Psoas muscle (tissue), 8 donors: ENCODE results near the gene YAP1. TPM values are rescaled to one million over a fixed set of nuclear protein-coding genes. Genes with fewer than 3 reads are reported as not detected.
A peak's percentile ranks its signal among the peaks of the same experiment; 100 is the strongest.

Experiments used
- ATAC-seq, 4 donors: fragments of 200-7000 bp; cut with Tn5 transposase; one replicate each; pipeline ENCODE4 v1.9.1; 2020; ENCODE audit warnings: moderate library complexity in 3 of 4, mild to moderate bottlenecking in 2 of 4
- DNase-seq, 2 donors: peaks; one replicate each; pipeline ENCODE4 v3.0.0-alpha.2; 2020
- H3K27ac ChIP-seq: fragments of 200-600 bp; one replicate; pipeline ENCODE4 v1.8.0; 2022
- H3K27me3 ChIP-seq, 3 donors: fragments of 200-600 bp in 1 of 3; one replicate each; pipeline versions ENCODE4 v1.6.1 to v1.8.0; 2013 to 2022; ENCODE audit warnings: low read length in 2 of 3, mild to moderate bottlenecking in 2 of 3, moderate library complexity in 1 of 3; ENCODE audit not compliant: insufficient read depth in 3 of 3
- H3K36me3 ChIP-seq, 2 donors: fragments of 200-600 bp in 1 of 2; one replicate each; pipeline versions ENCODE4 v1.6.1 to v1.8.0; 2013 to 2022; ENCODE audit warnings: low read depth in 1 of 2, mild to moderate bottlenecking in 1 of 2, moderate library complexity in 1 of 2; ENCODE audit not compliant: insufficient read depth in 1 of 2
- H3K4me1 ChIP-seq: fragments of 200-600 bp; one replicate; pipeline ENCODE4 v1.8.0; 2022
- H3K4me3 ChIP-seq: fragments of 200-600 bp; one replicate; pipeline ENCODE4 v1.8.0; 2022; ENCODE audit warnings: mild to moderate bottlenecking
- H3K9me3 ChIP-seq: fragments of 200-600 bp; one replicate; pipeline ENCODE4 v1.8.0; 2022
- WGBS, 3 donors: extraction: QIAGEN DNeasy Blood & Tissue Kit; methylation state at CpG; one replicate each; pipeline versions ENCODE4 v1.1.6 to v1.1.7; 2013; 5-methylcytosine and 5-hydroxymethylcytosine counted together
- intact Hi-C, 2 donors: fragments of 100-400 bp; cut with DNase I; formaldehyde crosslinking; loops; one replicate each; pipeline versions ENCODE4 v1.11.0 to v1.14.2; 2022
- polyA plus RNA-seq, 3 donors: library from polyadenylated mRNA; stranded (reverse); fragments of 200-250 nt; gene quantifications; one replicate each; pipeline ENCODE4 v1.2.3, GENCODE V29; 2013
- total RNA-seq, 4 donors: library from RNA; stranded (reverse); fragmentation: NEBNext Ultra II Directional in 2 of 4; extraction: Animal tissue kit (Norgen Biotek cat#: 25700) in 2 of 4; gene quantifications; one replicate each; pipeline versions ENCODE4 v1.2.1 to v1.2.4, GENCODE V29; 2021 to 2023
- TF ChIP-seq, protein P1 (sequence below): fragments of 200-600 bp; IDR thresholded peaks from one replicate; pipeline ENCODE4 v1.8.0; 2022; ENCODE audit warnings: antibody characterized with exemption
- donor health status: healthy with polysubstance abuse.
- donor health status: DM: no; HTN: no; CAD: no; lungs with moderate emphysema.
- donor health status: Bipolar disorder and iron deficiency.
- donor health status: healthy.
- donor health status: DM: yes; HTN: yes; CAD: no.
- donor health status: DM: no; HTN: no; CAD: no.
- donor health status: DM: no; HTN: no; CAD: no.
- donor health status: DM: yes; HTN: yes; CAD: no.

YAP1 gene
- total and polyA plus RNA-seq, 7 donors = 11.5 to 124 (median 42.3) TPM

DNA sequence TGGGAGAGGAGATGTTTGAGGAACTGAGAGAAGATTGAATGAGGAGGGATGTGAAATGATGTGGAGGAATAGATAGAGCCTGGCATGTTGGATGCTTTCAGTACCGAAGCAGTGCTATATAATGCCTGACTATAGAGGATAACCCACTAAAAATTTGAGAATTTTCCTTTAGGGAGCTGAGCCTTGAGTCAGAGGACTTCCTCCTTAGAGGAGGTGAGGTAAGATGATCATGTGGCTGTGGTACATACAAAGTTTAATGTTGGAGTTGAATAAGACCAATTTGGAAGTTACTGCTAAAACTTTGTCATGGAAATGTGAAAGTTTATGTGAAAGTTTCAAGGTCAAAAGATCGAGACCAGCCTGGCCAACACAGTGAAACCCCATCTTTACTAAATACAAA lies 66.9 kb downstream of the YAP1 start:
- intact Hi-C loops = no loop called here
- ATAC-seq (no peak), DNase-seq (no peak)
- Histone ChIP-seq H3K4me1 (peaks cover 17% of the 10 kb centered on the region), H3K27me3 (no peaks in the 10 kb centered on the region), H3K27ac (peak overlapping the region; percentile 77), H3K36me3 (peaks cover 0 to 7% of the 10 kb centered on the region in 2 donors), H3K9me3 (no peaks in the 10 kb centered on the region), H3K4me3 (no peak overlapping the region)
- WGBS, 3 donors = 97 to 99% (median 97%) methylated on average over 2 of the region's 2 CpGs
- TF ChIP-seq, protein P1, sequence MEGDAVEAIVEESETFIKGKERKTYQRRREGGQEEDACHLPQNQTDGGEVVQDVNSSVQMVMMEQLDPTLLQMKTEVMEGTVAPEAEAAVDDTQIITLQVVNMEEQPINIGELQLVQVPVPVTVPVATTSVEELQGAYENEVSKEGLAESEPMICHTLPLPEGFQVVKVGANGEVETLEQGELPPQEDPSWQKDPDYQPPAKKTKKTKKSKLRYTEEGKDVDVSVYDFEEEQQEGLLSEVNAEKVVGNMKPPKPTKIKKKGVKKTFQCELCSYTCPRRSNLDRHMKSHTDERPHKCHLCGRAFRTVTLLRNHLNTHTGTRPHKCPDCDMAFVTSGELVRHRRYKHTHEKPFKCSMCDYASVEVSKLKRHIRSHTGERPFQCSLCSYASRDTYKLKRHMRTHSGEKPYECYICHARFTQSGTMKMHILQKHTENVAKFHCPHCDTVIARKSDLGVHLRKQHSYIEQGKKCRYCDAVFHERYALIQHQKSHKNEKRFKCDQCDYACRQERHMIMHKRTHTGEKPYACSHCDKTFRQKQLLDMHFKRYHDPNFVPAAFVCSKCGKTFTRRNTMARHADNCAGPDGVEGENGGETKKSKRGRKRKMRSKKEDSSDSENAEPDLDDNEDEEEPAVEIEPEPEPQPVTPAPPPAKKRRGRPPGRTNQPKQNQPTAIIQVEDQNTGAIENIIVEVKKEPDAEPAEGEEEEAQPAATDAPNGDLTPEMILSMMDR = no peak

- ATAC-seq = peak; percentile 74 to 93 (median 90)
- peaks cover 17% of the 10 kb centered on the region for H3K4me1 ChIP-seq
- no peak for DNase-seq
- H3K27me3 ChIP-seq = no peaks in the 10 kb centered on the region
- 51 to 61% (median 53%) methylated on average over 4 of the region's 4 CpGs for WGBS, 3 donors
- H3K9me3 ChIP-seq = no peaks in the 10 kb centered on the region
- peaks cover 0 to 7% of the 10 kb centered on the region in 2 donors for H3K36me3 ChIP-seq
- TF ChIP-seq, protein P1 = no peak
- intact Hi-C loops = no loop called here
- H3K4me3 ChIP-seq = no peak overlapping the region
- H3K27ac ChIP-seq = peak overlapping the region; percentile 77
These were observed 67.9 kb downstream of the YAP1 start for GRCh38 chr11:102177974-102178631.

- peaks cover 0 to 6% of the 10 kb centered on the region in 2 donors for H3K36me3 ChIP-seq
- H3K9me3 ChIP-seq = no peaks in the 10 kb centered on the region
- H3K27ac ChIP-seq = peak overlapping the region; percentile 77
- H3K4me1 ChIP-seq = peaks cover 17% of the 10 kb centered on the region
- no peak for DNase-seq
- TF ChIP-seq, protein P1 = no peak
- ATAC-seq = no peak
- H3K27me3 ChIP-seq = no peaks in the 10 kb centered on the region
- 78 to 85% (median 82%) methylated on average over 4 of the region's 4 CpGs for WGBS, 3 donors
- no peak overlapping the region for H3K4me3 ChIP-seq
- intact Hi-C loops = no loop called here
These were observed 69.1 kb downstream of the YAP1 start for GRCh38 chr11:102179371-102179770.

DNA sequence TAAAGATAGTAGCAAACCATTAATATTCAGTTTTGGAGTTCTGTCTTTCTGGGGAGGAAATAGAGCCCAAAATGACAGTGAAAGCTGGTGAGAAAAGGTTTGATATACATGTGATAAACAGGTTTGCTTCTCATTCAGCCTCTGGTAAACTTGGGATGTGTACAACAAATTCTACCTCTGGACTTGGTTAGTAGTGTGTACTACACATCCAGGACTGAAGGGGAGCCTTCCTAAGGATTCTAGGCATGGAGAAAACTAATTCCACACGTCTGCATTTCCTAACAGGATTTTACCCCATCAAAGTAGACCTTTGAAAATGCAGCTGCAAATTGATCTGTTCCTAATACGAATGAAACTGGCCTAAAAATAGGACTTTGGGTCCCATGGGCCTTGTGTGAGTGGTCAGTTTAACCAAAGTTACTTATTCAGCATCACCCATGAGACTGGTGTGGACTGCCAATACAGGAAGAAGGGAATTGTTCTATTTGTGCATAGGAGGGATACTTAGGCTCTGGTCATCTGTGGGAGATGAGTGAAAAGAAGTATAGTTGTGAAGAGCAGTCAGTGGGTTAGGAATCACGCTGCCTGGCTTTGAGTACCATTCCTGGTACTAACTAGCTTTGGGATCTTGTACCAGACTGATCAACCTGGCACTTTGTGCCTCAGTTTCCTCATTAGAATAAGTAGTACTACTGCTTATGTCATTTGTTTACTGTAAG lies 74.2 kb downstream of the YAP1 start:
- H3K4me1 ChIP-seq = peaks cover 15% of the 10 kb centered on the region
- no peaks in the 10 kb centered on the region for H3K27me3 ChIP-seq
- intact Hi-C loops = no loop called here
- WGBS, 3 donors = 57 to 79% (median 64%) methylated on average over 3 of the region's 3 CpGs
- no peaks in the 10 kb centered on the region for H3K36me3 ChIP-seq
- no peaks in the 10 kb centered on the region for H3K9me3 ChIP-seq
- H3K4me3 ChIP-seq = no peak overlapping the region
- DNase-seq = no peak
- ATAC-seq = peak in 1 of 4 donors; percentile 14
- TF ChIP-seq, protein P1 = no peak
- H3K27ac ChIP-seq = no peak overlapping the region
